WI38 (cell line): ENCODE measurements around the gene NACA.

Experiments
- H3K4me3 ChIP-seq: 2 replicates; pipeline ENCODE4 v1.5.1; 2011; ENCODE audit warnings: low read depth, mild to moderate bottlenecking, control low read depth, low read length
- CTCF ChIP-seq: IDR thresholded peaks from 2 replicates; pipeline ENCODE4 v1.5.1; 2012; ENCODE audit warnings: low read depth, mild to moderate bottlenecking, control low read depth, low read length

NACA gene

DNA sequence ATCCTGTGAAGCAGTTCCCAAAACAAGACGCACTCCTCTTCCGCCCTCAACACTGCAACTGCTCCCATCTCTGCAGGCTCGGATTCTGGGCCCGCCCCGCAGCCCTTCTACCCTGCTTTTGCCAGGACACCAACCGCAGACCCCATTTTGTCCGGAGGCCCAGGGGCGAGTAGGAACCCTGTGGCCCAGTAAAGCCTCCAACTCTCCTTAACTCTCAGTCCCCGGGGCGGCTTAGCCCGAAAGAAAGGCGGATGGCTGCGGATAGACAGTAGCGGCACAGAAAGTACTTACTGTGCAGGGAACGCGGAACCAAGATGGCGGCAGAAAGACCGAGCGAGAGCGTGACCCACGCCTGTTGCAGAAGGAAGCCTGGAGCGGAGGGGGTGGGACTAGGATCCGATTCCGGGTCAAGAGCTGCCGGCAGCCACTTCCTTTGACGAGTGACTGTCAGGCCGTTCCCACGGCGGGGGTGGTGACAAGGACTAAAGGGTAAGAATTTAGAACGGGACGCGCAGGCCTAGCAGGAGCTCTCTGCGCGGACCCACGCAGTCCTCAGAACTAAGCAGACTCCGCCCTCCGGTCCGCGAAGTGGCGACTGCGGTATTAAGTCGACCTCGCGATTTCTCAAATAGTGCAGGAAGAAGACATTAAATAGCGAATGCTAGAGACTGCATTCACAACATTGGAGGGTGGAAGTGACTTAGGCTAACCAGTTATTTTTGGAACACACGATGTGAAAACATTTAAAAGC is at the start of gene NACA:
Gene NACA (minus strand): TSS at position 328 of the 751 bp plus-strand sequence. CDS start 778 bp downstream, outside the sequence.
- TF ChIP-seq CTCF = no peak
- H3K4me3 ChIP-seq = peak within 1 kb of the TSS; percentile 100

GRCh38 chr12:56773113-56773512 is 48.0 kb upstream of the NACA start:
- H3K4me3 ChIP-seq = no peak overlapping the region
- TF ChIP-seq CTCF = no peak

DNA sequence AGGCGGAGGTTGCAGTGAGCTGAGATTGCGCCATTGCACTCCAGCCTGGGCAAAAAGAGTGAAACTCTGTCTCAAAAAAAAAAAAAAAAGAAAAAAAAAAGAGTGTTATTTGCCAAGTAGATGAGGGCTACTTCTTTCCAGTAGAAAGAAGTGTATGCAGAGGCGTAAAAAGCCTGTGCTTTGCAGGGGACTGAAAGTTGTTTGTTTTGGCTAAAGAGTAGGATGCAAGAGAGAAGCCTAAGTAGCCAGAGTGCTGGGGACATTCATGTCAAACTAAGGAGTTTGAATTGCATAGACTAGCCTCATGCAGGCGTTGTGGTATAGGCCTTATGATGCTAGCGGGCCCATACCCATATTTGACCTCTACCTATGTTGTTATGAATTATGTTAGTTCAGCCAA is 47.5 kb upstream of the NACA start:
- no peak for TF ChIP-seq CTCF
- H3K4me3 ChIP-seq = no peak overlapping the region

- TF ChIP-seq CTCF = no peak
- H3K4me3 ChIP-seq = no peak overlapping the region
These were observed 44.8 kb upstream of the NACA start for GRCh38 chr12:56769868-56770267.

GRCh38 chr12:56768424-56768823 is 43.3 kb upstream of the NACA start:
- no peak overlapping the region for H3K4me3 ChIP-seq
- no peak for TF ChIP-seq CTCF

DNA sequence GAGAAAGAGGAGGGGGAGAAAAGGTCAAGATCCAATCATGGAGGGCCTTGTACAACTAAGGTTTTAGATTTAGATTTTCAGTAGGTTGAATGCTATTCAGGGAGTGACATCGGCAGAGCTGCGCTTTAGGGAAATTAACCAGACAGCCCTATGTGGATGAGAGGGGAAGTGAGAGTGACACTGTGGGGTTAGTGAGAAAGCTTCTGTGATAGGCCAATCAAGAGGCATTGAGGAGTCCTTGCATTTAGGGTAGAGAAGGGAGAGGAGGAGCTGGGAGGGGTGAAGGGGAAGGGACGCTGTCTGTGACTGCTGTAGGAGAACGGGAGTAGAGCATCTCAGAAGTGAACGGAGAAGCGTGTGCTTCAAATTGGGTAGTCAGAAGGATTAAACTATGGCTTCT is 41.4 kb upstream of the NACA start:
- no peak overlapping the region for H3K4me3 ChIP-seq
- TF ChIP-seq CTCF = no peak

- H3K4me3 ChIP-seq = peak overlapping the region; percentile 34
- TF ChIP-seq CTCF = no peak
These were observed 38.9 kb upstream of the NACA start for GRCh38 chr12:56763753-56764657.
